AG04449 (cell line): ENCODE measurements around the gene RARG.
A peak's percentile ranks its signal among the peaks of the same experiment; 100 is the strongest.

ENCODE experiments used
- CTCF ChIA-PET: fragments of 350-600 bp; formaldehyde crosslinking; extraction: SDS; loops from one replicate; lab custom pipeline; 2021; ENCODE audit warnings: antibody characterized with exemption; lab: Yijun Ruan, JAX
- POLR2A ChIA-PET: fragments of 400-600, 350-600 bp; formaldehyde crosslinking; extraction: SDS; loops from one replicate; lab custom pipeline; 2020; ENCODE audit warnings: antibody characterized with exemption, inconsistent platforms; lab: Yijun Ruan, JAX
- DNase-seq: peaks from one replicate; pipeline ENCODE4 v3.0.0-alpha.2; 2010; ENCODE audit warnings: low read depth, low spot score
- H3K4me3 ChIP-seq: 2 replicates; pipeline ENCODE4 v1.5.1; 2011; ENCODE audit warnings: low read depth, mild to moderate bottlenecking, control low read depth, low read length
- TF ChIP-seq, protein P1 (sequence below): IDR thresholded peaks from one replicate; pipeline ENCODE4 v1.5.1; 2011; ENCODE audit warnings: mild to moderate bottlenecking, moderate library complexity, low read length, control low read depth, inconsistent platforms; ENCODE audit not compliant: insufficient read depth; ENCODE audit errors: missing control alignments

Gene RARG

GRCh38 chr12:53231921-53232645, at the start of gene RARG:
Gene RARG, minus strand, starts transcription at chr12:53232209. Its CDS starts 4,664 bp downstream, at chr12:53227545.
- CTCF ChIA-PET: interaction anchor here (1.2 to 1.5 kb wide), 2 partner anchors 12 to 21 kb away, joined by 4 to 5 read pairs; no protein-coding TSS in a partner anchor
- POLR2A ChIA-PET: no interaction called here
- DNase-seq: no peak
- peak within 1 kb of the TSS; percentile 77 for H3K4me3 ChIP-seq
- TF ChIP-seq, protein P1, sequence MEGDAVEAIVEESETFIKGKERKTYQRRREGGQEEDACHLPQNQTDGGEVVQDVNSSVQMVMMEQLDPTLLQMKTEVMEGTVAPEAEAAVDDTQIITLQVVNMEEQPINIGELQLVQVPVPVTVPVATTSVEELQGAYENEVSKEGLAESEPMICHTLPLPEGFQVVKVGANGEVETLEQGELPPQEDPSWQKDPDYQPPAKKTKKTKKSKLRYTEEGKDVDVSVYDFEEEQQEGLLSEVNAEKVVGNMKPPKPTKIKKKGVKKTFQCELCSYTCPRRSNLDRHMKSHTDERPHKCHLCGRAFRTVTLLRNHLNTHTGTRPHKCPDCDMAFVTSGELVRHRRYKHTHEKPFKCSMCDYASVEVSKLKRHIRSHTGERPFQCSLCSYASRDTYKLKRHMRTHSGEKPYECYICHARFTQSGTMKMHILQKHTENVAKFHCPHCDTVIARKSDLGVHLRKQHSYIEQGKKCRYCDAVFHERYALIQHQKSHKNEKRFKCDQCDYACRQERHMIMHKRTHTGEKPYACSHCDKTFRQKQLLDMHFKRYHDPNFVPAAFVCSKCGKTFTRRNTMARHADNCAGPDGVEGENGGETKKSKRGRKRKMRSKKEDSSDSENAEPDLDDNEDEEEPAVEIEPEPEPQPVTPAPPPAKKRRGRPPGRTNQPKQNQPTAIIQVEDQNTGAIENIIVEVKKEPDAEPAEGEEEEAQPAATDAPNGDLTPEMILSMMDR: no peak

DNA sequence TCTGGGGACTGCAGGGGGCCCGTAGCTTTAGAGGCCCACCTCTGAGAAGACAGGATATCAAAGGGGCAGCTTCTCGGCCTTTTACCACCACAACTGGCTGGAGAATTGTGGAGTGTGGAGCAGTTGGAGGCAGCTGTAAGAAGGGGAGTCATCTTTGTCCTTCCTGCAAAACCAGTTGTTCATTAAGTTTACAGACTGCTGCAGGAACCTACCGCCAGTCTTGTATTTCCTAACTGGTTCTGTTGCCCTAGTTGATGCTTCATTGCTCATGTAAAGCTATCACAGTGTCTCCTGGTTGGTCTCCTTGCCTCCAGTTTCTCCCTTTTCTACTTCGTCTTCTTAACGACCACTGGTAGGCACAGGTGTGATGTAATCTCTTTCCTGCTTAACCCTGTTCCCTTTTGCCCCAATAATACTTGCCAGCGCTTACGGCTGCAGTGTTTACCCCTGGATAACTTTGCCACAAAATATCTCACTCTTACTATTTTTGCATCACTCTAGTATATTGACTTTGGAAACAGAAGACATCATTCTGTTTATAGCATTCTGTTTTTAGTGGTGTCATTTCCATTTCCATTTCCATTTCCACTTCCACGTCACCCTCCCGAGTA, 48.0 kb upstream of the RARG start:
- CTCF ChIA-PET: interaction anchor here (1.4 to 5.0 kb wide), 3 partner anchors 9 to 66 kb away, joined by 3 to 46 read pairs (median 6); partner anchors contain the start of gene PFDN5
- DNase-seq: no peak
- no peak overlapping the region for H3K4me3 ChIP-seq
- TF ChIP-seq, protein P1: no peak
- POLR2A ChIA-PET: interaction anchor here (0.5 to 0.6 kb wide), 2 partner anchors 35 to 744 kb away, joined by 3 read pairs; no protein-coding TSS in a partner anchor

- CTCF ChIA-PET: interaction anchor here (0.6 to 5.0 kb wide), 5 partner anchors 10 to 66 kb away, joined by 3 to 46 read pairs (median 3); partner anchors contain the start of gene PFDN5
- TF ChIP-seq, protein P1: no peak
- no peak for DNase-seq
- H3K4me3 ChIP-seq: no peak overlapping the region
- POLR2A ChIA-PET: interaction anchor here (0.5 kb wide), 1 partner anchor 34 kb away, joined by 3 read pairs; no protein-coding TSS in a partner anchor
These were observed 47.4 kb upstream of the RARG start for GRCh38 chr12:53279283-53279869.

- no peak overlapping the region for H3K4me3 ChIP-seq
- ChIA-PET CTCF (interaction anchor here (0.9 to 5.0 kb wide), 6 partner anchors 9 to 64 kb away, joined by 3 to 46 read pairs (median 4); partner anchors contain the start of gene AAAS), POLR2A (no interaction called here)
- TF ChIP-seq, protein P1: no peak
- DNase-seq: no peak
These were observed 46.0 kb upstream of the RARG start for GRCh38 chr12:53277981-53278380.

- TF ChIP-seq, protein P1: no peak
- H3K4me3 ChIP-seq: no peak overlapping the region
- POLR2A ChIA-PET: interaction anchor here (1.2 kb wide), 1 partner anchor 9 kb away, joined by 3 read pairs; no protein-coding TSS in a partner anchor
- no peak for DNase-seq
- CTCF ChIA-PET: interaction anchor here (0.6 to 5.0 kb wide), 3 partner anchors 10 to 52 kb away, joined by 3 to 46 read pairs (median 6); no protein-coding TSS in a partner anchor
These were observed 44.5 kb upstream of the RARG start for GRCh38 chr12:53276511-53276910.
